ENCODE data around the gene RPL19. TPM values are rescaled to one million over a fixed set of nuclear protein-coding genes. Genes with fewer than 3 reads are reported as not detected.

Gene RPL19
- total and polyA plus RNA-seq, 12 donors: 907 to 3,029 (median 991) TPM

- no peak overlapping the region for H3K27ac ChIP-seq
- ATAC-seq (no peak), DNase-seq (no peak)
- H3K27me3 ChIP-seq: no peaks in the 10 kb centered on the region
- WGBS, 2 donors: 89 to 93% methylated on average over 5 of the region's 5 CpGs
- H3K4me3 ChIP-seq: no peak overlapping the region
- peaks cover 0 to 4% (median 0%) of the 10 kb centered on the region in 11 donors for H3K9me3 ChIP-seq
- TF ChIP-seq, protein P1, sequence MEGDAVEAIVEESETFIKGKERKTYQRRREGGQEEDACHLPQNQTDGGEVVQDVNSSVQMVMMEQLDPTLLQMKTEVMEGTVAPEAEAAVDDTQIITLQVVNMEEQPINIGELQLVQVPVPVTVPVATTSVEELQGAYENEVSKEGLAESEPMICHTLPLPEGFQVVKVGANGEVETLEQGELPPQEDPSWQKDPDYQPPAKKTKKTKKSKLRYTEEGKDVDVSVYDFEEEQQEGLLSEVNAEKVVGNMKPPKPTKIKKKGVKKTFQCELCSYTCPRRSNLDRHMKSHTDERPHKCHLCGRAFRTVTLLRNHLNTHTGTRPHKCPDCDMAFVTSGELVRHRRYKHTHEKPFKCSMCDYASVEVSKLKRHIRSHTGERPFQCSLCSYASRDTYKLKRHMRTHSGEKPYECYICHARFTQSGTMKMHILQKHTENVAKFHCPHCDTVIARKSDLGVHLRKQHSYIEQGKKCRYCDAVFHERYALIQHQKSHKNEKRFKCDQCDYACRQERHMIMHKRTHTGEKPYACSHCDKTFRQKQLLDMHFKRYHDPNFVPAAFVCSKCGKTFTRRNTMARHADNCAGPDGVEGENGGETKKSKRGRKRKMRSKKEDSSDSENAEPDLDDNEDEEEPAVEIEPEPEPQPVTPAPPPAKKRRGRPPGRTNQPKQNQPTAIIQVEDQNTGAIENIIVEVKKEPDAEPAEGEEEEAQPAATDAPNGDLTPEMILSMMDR (IDR thresholded peaks at IDR 0.05): no peak
- H3K36me3 ChIP-seq: peaks cover 0 to 15% (median 0%) of the 10 kb centered on the region in 9 donors
- intact Hi-C loops (cut with DNase I): loop anchor here in 2 of 10 donors (5.0 kb wide), 1 partner anchor 190 kb away; no protein-coding TSS in a partner anchor
- peaks cover 0 to 24% (median 10%) of the 10 kb centered on the region in 9 donors for H3K4me1 ChIP-seq
Measured at GRCh38 chr17:39171933-39172332, 28.1 kb upstream of the RPL19 start.

DNA sequence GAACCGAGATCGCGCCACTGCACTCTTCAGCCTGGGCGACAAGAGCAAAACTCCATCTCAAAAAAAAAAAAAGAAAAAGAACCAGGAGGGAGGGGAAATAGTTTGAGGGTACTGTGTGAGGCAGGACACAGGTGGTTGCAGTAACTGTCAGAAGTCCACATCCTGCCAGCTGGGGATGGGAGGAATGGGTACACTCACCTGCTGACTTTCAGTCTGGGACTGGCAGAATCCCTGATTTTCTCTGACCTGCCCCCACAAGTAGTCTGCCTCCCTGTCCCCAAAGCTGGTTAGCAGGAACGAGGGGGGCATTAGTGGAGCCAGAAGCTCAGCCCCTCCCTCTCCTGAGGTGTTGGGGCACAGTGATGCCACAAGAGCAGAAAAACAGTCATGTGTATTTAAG lies 27.0 kb upstream of the RPL19 start:
- DNase-seq (no peak), ATAC-seq (no peak)
- intact Hi-C loops (cut with DNase I): loop anchor here in 2 of 10 donors (5.0 kb wide), 1 partner anchor 191 kb away; no protein-coding TSS in a partner anchor
- Histone ChIP-seq H3K9me3 (peaks cover 0 to 4% (median 0%) of the 10 kb centered on the region in 11 donors), H3K4me1 (peaks cover 0 to 13% (median 6%) of the 10 kb centered on the region in 9 donors), H3K27ac (no peak overlapping the region), H3K36me3 (peaks cover 0 to 27% (median 0%) of the 10 kb centered on the region in 9 donors), H3K4me3 (no peak overlapping the region), H3K27me3 (no peaks in the 10 kb centered on the region)
- WGBS, 2 donors: 81 to 84% methylated on average over 5 of the region's 5 CpGs
- TF ChIP-seq, protein P1 (IDR thresholded peaks at IDR 0.05): no peak

DNA sequence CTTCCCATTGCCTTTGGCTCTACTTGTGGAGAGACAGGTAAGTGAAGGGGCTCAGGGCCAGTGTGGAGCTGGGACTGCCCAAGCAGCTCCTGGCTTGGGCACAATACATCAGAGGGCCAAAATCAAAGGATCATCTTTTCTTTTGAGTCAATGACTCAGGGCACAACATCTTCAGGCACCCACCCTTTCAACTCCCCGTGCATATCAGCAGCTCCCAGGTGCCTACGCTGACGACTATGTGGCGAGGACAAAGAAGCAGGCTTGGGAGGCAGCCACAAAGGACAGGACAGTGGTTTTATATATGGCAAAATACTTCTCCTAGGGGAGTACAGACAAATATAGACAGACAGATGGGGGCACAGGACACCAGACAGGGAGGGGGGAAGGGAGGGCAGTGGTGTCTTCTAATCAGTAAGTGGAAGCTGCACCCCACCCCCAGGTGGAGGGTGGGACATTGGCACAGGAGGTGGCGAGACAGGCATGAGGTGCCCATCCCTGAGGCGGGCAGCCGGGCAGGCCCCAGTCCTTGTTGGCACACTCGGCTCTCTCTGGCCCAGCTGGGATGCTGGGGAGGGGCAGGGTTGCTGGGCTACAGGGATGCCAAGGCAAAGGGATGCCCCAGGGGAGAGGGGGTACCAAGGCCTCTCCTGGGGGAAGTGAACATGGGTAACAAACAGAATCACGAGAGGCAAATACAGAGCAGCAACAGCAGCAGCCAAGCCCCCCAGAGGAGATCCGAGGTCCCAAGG lies 26.4 kb upstream of the RPL19 start:
- Histone ChIP-seq H3K4me3 (no peak overlapping the region), H3K9me3 (no peaks in the 10 kb centered on the region), H3K27ac (no peak overlapping the region), H3K4me1 (peaks cover 0 to 13% (median 6%) of the 10 kb centered on the region in 9 donors), H3K27me3 (no peaks in the 10 kb centered on the region), H3K36me3 (peaks cover 0 to 29% (median 0%) of the 10 kb centered on the region in 9 donors)
- TF ChIP-seq, protein P1 (IDR thresholded peaks at IDR 0.05): no peak
- WGBS, 2 donors: 65 to 67% methylated on average over 10 of the region's 10 CpGs
- ATAC-seq (no peak), DNase-seq (no peak)
- intact Hi-C loops (cut with DNase I): loop anchor here in 2 of 10 donors (5.0 kb wide), 1 partner anchor 191 kb away; no protein-coding TSS in a partner anchor

DNA sequence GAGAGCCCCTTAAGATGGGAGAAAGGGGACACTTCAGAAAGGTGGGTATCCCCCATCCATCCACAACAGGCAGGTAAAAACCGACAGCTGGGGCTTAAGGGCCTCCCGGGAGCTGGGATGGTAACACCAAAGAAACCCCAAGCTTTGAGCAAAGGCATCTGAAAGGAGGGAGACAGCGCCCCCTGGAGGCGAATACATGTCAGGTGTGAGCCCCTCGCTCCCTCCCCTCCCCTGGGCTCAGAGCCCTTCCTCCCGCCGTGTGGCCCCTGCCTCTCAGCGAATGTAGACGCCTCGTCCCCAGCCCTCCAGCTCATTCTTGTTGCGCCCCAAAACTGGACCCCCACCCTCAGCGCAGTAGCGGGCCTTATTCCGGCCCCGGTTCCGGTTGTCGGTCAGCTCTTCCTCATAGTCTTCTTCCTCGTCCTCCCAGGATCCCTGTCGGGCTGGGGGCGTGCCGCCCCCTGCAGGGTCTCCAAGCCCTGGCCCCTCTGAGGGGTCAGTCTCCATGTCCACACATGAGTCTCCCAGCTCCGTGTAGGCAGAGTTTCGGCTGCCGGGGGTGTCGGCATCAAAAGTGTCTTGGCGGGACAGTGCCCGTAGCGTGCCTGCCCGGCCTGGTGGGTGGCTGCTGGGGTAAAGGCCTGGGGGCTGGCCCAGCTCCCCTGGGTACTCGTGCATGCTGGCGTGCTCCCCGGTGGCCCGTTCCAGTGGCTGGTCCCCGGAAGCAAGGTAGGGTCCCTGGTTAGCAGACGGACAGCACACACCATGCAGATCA lies 25.0 kb upstream of the RPL19 start:
- H3K9me3 ChIP-seq: no peaks in the 10 kb centered on the region
- H3K4me3 ChIP-seq: peak overlapping the region in 5 of 10 donors; percentile 5 to 34 (median 15)
- DNase-seq: peak; percentile 77 to 83
- H3K36me3 ChIP-seq: peaks cover 0 to 43% (median 0%) of the 10 kb centered on the region in 9 donors
- intact Hi-C loops (cut with DNase I): loop anchor here in 3 of 10 donors (1.0 to 5.0 kb wide), 2 partner anchors 192 to 193 kb away; no protein-coding TSS in a partner anchor
- no peaks in the 10 kb centered on the region for H3K27me3 ChIP-seq
- H3K4me1 ChIP-seq: peaks cover 0 to 13% (median 6%) of the 10 kb centered on the region in 9 donors
- ATAC-seq: peak; percentile 74 to 92 (median 84)
- 47 to 49% methylated on average over 33 to 35 of the region's 35 CpGs for WGBS, 2 donors
- TF ChIP-seq, protein P1 (IDR thresholded peaks at IDR 0.05): peak; percentile 84 to 93 (median 91)
- H3K27ac ChIP-seq: no peak overlapping the region
